H1 (cell line): ENCODE data around the gene MCM8. TPM values are rescaled to one million over a fixed set of nuclear protein-coding genes. Genes with fewer than 3 reads are reported as not detected.

ENCODE experiments used
- BCL11A ChIP-seq, 2 experiments: IDR thresholded peaks; one replicate each; pipeline ENCODE4 v1.6.1; 2011; ENCODE audit warnings: low read depth in 2 of 2, low read length in 2 of 2, mild to moderate bottlenecking in 2 of 2
- CEBPB ChIP-seq: IDR thresholded peaks from 2 replicates; pipeline ENCODE4 v1.6.1; 2012; ENCODE audit warnings: low read depth, low read length
- EGR1 ChIP-seq: IDR thresholded peaks from 2 replicates; pipeline ENCODE4 v1.6.1; 2011; ENCODE audit warnings: low read depth, low read length, borderline replicate concordance
- EZH2 ChIP-seq: fragments of 200-600 bp; sonication (generic); IDR thresholded peaks from 2 replicates; pipeline ENCODE4 v1.7.1; 2012; ENCODE audit warnings: low read depth, mild to moderate bottlenecking, moderate library complexity, low read length, inconsistent platforms; ENCODE audit not compliant: severe bottlenecking
- SIN3A ChIP-seq, 2 experiments: IDR thresholded peaks in 1 of 2; conservative IDR thresholded peaks in 1 of 2; 2 replicates each; pipeline ENCODE4 v1.6.1; 2011 to 2012; ENCODE audit warnings: low read length in 2 of 2, improper control_type of control experiment in 1 of 2, low read depth in 1 of 2, mild to moderate bottlenecking in 1 of 2
- SRF ChIP-seq: IDR thresholded peaks from 2 replicates; pipeline ENCODE4 v1.6.1; 2011; ENCODE audit warnings: mild to moderate bottlenecking, low read depth, low read length, moderate library complexity
- TAF1 ChIP-seq: IDR thresholded peaks from 2 replicates; pipeline ENCODE4 v1.6.1; 2011; ENCODE audit warnings: mild to moderate bottlenecking, low read depth, low read length
- polyA plus RNA-seq, 7 experiments: library from polyadenylated mRNA; depleted of rRNA in 3 of 7; stranded (reverse) in 5 of 7; unstranded in 2 of 7; fragments of >200 nt in 5 of 7; fragments of 200-250 nt in 2 of 7; gene quantifications; 1 replicate in 5 of 7; 2 replicates in 1 of 7; 4 replicates in 1 of 7; pipeline versions ENCODE4 v1.2.1 to v1.2.3, GENCODE V29; 2011 to 2013; ENCODE audit warnings: missing spikeins in 2 of 7, mixed read lengths in 2 of 7
- total RNA-seq: library from RNA; stranded (reverse); fragmentation: NEBNext Ultra II Directional; extraction: Animal tissue kit (Norgen Biotek cat#: 25700); gene quantifications from 2 replicates; pipeline ENCODE4 v1.2.1, GENCODE V29; 2021
- TF ChIP-seq, protein P1 (sequence below): fragments of 300-600 bp; sonication (generic); IDR thresholded peaks from 2 replicates; pipeline ENCODE4 v1.7.1; 2012; ENCODE audit warnings: low read length, moderate library complexity, mild to moderate bottlenecking, inconsistent platforms; ENCODE audit not compliant: insufficient replicate concordance

The MCM8 gene
- total and polyA plus RNA-seq, 2 of the 8 experiments (the other 6 are each of a cell fraction or from before 2014, with no cell fraction given), result 7.1 to 31.9 TPM

DNA sequence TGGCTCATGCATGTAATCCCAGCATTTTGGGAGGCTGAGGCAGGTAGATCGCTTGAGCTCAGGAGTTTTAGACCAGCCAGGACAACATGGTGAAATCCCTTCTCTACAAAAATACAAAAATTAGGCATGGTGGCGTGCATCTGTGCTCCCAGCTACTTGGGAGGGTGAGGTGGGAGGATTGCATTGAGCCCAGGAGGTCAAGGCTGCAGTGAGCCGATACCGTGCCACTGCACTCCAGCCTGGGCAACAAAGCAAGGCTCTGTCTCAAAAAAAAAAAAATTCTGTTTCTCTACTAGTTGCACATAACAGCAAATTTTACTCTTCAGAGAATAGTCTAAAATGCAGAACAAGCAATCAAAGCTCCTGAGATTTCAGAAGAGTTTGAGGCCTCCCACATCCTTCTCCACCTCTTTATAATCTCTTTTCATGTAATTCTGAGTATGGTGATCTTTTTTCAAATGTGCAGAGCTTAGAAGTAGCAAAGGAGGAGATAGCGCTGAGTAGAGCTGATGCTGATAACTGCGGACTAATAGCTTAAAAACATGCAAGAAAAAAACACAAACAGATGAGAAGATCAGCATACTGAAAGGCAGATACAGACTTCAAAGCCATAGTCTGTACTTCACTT, 80.1 kb downstream of the MCM8 start (continued):
- TF ChIP-seq SIN3A (conservative IDR thresholded peaks at IDR 0.05 in 1 of 2, IDR thresholded peaks at IDR 0.05 in 1 of 2; ENCODE audit: low read depth in 1 of 2, low read length in 2 of 2) (no peak), EGR1 (no peak), CEBPB (no peak), EZH2 (no peak), TAF1 (no peak), BCL11A (IDR thresholded peaks at IDR 0.05; ENCODE audit: low read depth in 2 of 2, low read length in 2 of 2) (no peak), SRF (no peak)
- TF ChIP-seq, protein P1, sequence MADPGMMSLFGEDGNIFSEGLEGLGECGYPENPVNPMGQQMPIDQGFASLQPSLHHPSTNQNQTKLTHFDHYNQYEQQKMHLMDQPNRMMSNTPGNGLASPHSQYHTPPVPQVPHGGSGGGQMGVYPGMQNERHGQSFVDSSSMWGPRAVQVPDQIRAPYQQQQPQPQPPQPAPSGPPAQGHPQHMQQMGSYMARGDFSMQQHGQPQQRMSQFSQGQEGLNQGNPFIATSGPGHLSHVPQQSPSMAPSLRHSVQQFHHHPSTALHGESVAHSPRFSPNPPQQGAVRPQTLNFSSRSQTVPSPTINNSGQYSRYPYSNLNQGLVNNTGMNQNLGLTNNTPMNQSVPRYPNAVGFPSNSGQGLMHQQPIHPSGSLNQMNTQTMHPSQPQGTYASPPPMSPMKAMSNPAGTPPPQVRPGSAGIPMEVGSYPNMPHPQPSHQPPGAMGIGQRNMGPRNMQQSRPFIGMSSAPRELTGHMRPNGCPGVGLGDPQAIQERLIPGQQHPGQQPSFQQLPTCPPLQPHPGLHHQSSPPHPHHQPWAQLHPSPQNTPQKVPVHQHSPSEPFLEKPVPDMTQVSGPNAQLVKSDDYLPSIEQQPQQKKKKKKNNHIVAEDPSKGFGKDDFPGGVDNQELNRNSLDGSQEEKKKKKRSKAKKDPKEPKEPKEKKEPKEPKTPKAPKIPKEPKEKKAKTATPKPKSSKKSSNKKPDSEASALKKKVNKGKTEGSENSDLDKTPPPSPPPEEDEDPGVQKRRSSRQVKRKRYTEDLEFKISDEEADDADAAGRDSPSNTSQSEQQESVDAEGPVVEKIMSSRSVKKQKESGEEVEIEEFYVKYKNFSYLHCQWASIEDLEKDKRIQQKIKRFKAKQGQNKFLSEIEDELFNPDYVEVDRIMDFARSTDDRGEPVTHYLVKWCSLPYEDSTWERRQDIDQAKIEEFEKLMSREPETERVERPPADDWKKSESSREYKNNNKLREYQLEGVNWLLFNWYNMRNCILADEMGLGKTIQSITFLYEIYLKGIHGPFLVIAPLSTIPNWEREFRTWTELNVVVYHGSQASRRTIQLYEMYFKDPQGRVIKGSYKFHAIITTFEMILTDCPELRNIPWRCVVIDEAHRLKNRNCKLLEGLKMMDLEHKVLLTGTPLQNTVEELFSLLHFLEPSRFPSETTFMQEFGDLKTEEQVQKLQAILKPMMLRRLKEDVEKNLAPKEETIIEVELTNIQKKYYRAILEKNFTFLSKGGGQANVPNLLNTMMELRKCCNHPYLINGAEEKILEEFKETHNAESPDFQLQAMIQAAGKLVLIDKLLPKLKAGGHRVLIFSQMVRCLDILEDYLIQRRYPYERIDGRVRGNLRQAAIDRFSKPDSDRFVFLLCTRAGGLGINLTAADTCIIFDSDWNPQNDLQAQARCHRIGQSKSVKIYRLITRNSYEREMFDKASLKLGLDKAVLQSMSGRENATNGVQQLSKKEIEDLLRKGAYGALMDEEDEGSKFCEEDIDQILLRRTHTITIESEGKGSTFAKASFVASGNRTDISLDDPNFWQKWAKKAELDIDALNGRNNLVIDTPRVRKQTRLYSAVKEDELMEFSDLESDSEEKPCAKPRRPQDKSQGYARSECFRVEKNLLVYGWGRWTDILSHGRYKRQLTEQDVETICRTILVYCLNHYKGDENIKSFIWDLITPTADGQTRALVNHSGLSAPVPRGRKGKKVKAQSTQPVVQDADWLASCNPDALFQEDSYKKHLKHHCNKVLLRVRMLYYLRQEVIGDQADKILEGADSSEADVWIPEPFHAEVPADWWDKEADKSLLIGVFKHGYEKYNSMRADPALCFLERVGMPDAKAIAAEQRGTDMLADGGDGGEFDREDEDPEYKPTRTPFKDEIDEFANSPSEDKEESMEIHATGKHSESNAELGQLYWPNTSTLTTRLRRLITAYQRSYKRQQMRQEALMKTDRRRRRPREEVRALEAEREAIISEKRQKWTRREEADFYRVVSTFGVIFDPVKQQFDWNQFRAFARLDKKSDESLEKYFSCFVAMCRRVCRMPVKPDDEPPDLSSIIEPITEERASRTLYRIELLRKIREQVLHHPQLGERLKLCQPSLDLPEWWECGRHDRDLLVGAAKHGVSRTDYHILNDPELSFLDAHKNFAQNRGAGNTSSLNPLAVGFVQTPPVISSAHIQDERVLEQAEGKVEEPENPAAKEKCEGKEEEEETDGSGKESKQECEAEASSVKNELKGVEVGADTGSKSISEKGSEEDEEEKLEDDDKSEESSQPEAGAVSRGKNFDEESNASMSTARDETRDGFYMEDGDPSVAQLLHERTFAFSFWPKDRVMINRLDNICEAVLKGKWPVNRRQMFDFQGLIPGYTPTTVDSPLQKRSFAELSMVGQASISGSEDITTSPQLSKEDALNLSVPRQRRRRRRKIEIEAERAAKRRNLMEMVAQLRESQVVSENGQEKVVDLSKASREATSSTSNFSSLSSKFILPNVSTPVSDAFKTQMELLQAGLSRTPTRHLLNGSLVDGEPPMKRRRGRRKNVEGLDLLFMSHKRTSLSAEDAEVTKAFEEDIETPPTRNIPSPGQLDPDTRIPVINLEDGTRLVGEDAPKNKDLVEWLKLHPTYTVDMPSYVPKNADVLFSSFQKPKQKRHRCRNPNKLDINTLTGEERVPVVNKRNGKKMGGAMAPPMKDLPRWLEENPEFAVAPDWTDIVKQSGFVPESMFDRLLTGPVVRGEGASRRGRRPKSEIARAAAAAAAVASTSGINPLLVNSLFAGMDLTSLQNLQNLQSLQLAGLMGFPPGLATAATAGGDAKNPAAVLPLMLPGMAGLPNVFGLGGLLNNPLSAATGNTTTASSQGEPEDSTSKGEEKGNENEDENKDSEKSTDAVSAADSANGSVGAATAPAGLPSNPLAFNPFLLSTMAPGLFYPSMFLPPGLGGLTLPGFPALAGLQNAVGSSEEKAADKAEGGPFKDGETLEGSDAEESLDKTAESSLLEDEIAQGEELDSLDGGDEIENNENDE, result no peak
